Lung (tissue), 12 donors: ENCODE results near the gene PARD3B. TPM values are rescaled to one million over a fixed set of nuclear protein-coding genes. Genes with fewer than 3 reads are reported as not detected.

Experiments
- ATAC-seq: fragments of 200-7000 bp; cut with Tn5 transposase; one replicate; pipeline ENCODE4 v1.9.1; 2020; ENCODE audit warnings: moderate number of reproducible peaks; ENCODE audit not compliant: insufficient read depth, low FRiP score
- DNase-seq, 3 donors: peaks; one replicate each; pipeline ENCODE4 v3.0.0-alpha.2; 2013 to 2017
- H3K27ac ChIP-seq, 2 donors: one replicate each; pipeline ENCODE4 v1.5.1; 2013; ENCODE audit warnings: mild to moderate bottlenecking in 2 of 2, moderate library complexity in 2 of 2, control low read depth in 1 of 2, inconsistent platforms in 1 of 2, low read depth in 1 of 2, low read length in 1 of 2
- H3K27me3 ChIP-seq, 3 donors: one replicate each; pipeline ENCODE4 v1.5.1; 2013; ENCODE audit warnings: low read length in 2 of 3; ENCODE audit not compliant: control insufficient read depth in 3 of 3, insufficient read depth in 3 of 3
- H3K36me3 ChIP-seq, 4 donors: one replicate each; pipeline ENCODE4 v1.5.1; 2013; ENCODE audit warnings: low read length in 4 of 4, mild to moderate bottlenecking in 1 of 4, moderate library complexity in 1 of 4; ENCODE audit not compliant: control insufficient read depth in 4 of 4, insufficient read depth in 4 of 4
- H3K4me1 ChIP-seq, 5 donors: one replicate each; pipeline ENCODE4 v1.5.1; 2013; ENCODE audit warnings: low read length in 5 of 5, mild to moderate bottlenecking in 2 of 5, moderate library complexity in 1 of 5; ENCODE audit not compliant: control insufficient read depth in 5 of 5, insufficient read depth in 5 of 5
- H3K4me3 ChIP-seq: one replicate; pipeline ENCODE4 v1.5.1; 2013; ENCODE audit warnings: mild to moderate bottlenecking, control low read depth, moderate library complexity
- H3K9ac ChIP-seq, 2 donors: one replicate each; pipeline ENCODE4 v1.5.1; 2013; ENCODE audit warnings: low read length in 2 of 2, control low read depth in 1 of 2; ENCODE audit not compliant: insufficient read depth in 1 of 2
- H3K9me3 ChIP-seq, 4 donors: one replicate each; pipeline ENCODE4 v1.5.1; 2013; ENCODE audit warnings: low read length in 3 of 4, mild to moderate bottlenecking in 1 of 4, moderate library complexity in 1 of 4; ENCODE audit not compliant: control insufficient read depth in 4 of 4, insufficient read depth in 3 of 4
- CTCF ChIP-seq: IDR thresholded peaks from 2 replicates; pipeline ENCODE4 v1.5.1; 2012; ENCODE audit warnings: mild to moderate bottlenecking; ENCODE audit errors: control extremely low read depth, extremely low read depth
- WGBS, 2 donors: extraction: QIAGEN DNeasy Blood & Tissue Kit; methylation state at CpG; one replicate each; pipeline ENCODE4 v1.1.7; 2013; 5-methylcytosine and 5-hydroxymethylcytosine counted together
- polyA plus RNA-seq, 2 donors: library from polyadenylated mRNA; stranded (reverse); fragments of 200-250 nt; gene quantifications; one replicate each; pipeline ENCODE4 v1.2.1, GENCODE V29; 2013
- total RNA-seq, 2 donors: library from RNA; depleted of rRNA in 1 of 2; stranded (reverse); fragments of >200 nt in 1 of 2; gene quantifications; one replicate each; pipeline ENCODE4 v1.2.1, GENCODE V29; 2014 to 2021
- donor health status: control.
- donor health status: control.
- donor health status: Bipolar disorder and iron deficiency.
- donor health status: healthy.
- donor health status: DM: yes; HTN: yes; CAD: no.

PARD3B gene
- total and polyA plus RNA-seq, 4 donors = 2.4 to 38.7 (median 17.1) TPM

GRCh38 chr2:204920776-204921175 lies 375.5 kb downstream of the PARD3B start:
- peaks cover 0 to 4% (median 0%) of the 10 kb centered on the region in 5 donors for H3K4me1 ChIP-seq
- TF ChIP-seq CTCF = no peak
- DNase-seq (no peak), ATAC-seq (no peak)
- 88% methylated on average over 2 of the region's 2 CpGs for WGBS, 2 donors
- H3K36me3 ChIP-seq = no peaks in the 10 kb centered on the region
- no peaks in the 10 kb centered on the region for H3K27me3 ChIP-seq
- H3K9me3 ChIP-seq = no peaks in the 10 kb centered on the region
- H3K9ac ChIP-seq = no peak overlapping the region
- no peak overlapping the region for H3K4me3 ChIP-seq
- no peak overlapping the region for H3K27ac ChIP-seq

GRCh38 chr2:204923957-204924356 lies 378.7 kb downstream of the PARD3B start:
- H3K9ac ChIP-seq = no peak overlapping the region
- H3K36me3 ChIP-seq = no peaks in the 10 kb centered on the region
- H3K4me1 ChIP-seq = peaks cover 0 to 4% (median 0%) of the 10 kb centered on the region in 5 donors
- H3K27me3 ChIP-seq = no peaks in the 10 kb centered on the region
- no peak overlapping the region for H3K4me3 ChIP-seq
- DNase-seq (no peak), ATAC-seq (no peak)
- no peak overlapping the region for H3K27ac ChIP-seq
- TF ChIP-seq CTCF = no peak
- no peaks in the 10 kb centered on the region for H3K9me3 ChIP-seq

- no peak overlapping the region for H3K4me3 ChIP-seq
- H3K27me3 ChIP-seq = no peaks in the 10 kb centered on the region
- no peaks in the 10 kb centered on the region for H3K9me3 ChIP-seq
- DNase-seq = no peak
- peaks cover 0 to 6% (median 0%) of the 10 kb centered on the region in 5 donors for H3K4me1 ChIP-seq
- no peak for ATAC-seq
- TF ChIP-seq CTCF = no peak
- H3K27ac ChIP-seq = no peak overlapping the region
- no peak overlapping the region for H3K9ac ChIP-seq
- H3K36me3 ChIP-seq = no peaks in the 10 kb centered on the region
These were observed 386.3 kb downstream of the PARD3B start for GRCh38 chr2:204931562-204931961.

- no peak for TF ChIP-seq CTCF
- ATAC-seq (no peak), DNase-seq (no peak)
- Histone ChIP-seq H3K4me1 (peaks cover 0 to 6% (median 0%) of the 10 kb centered on the region in 5 donors), H3K9me3 (no peaks in the 10 kb centered on the region), H3K36me3 (no peaks in the 10 kb centered on the region), H3K27me3 (no peaks in the 10 kb centered on the region), H3K27ac (no peak overlapping the region), H3K9ac (no peak overlapping the region), H3K4me3 (no peak overlapping the region)
- WGBS, 2 donors = 85 to 88% methylated on average over 1 of the region's 1 CpG
These were observed 388.6 kb downstream of the PARD3B start for GRCh38 chr2:204933735-204934374.
